C4-2B (cell line): Measurements from ENCODE around the gene DSG3.

Experiments used
- CTCF ChIP-seq: fragments of 450-650 bp; conservative IDR thresholded peaks from 2 replicates; pipeline ENCODE4 v1.5.1; 2017; ENCODE audit warnings: mild to moderate bottlenecking
- ZFX ChIP-seq: fragments of 450-650 bp; IDR thresholded peaks from 2 replicates; pipeline ENCODE4 v1.6.1; 2017

DNA sequence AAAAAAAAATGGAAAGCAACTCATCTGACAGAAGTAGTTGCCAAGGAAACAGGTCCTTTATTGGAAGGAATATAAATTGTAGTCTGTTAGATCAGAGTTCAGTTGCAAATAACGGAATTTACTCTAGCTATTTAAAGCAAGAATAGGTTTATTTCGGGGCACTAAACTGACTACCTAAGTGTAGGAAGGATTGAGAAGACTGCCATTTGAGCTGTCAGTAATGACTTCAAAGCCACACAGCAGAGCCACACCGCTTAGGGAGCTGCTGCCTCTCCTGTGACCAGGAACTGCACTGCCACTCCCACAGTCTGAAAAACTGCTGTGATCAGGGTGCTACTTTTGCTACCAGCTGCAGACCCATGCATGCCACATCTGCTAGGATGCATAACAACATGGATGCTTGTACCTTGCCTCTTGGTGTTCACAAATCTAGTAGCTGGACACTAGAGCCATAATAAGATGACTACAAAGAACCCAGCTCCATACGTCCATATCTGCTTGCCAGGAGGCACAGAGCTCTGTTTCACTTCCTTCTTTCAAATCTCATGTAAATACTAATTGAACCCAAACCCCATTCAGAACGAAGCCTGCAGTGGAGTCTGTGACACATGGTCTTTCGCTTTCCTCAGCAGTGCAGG lies 52.6 kb downstream of the DSG3 start:
- TF ChIP-seq CTCF (no peak), ZFX (no peak)
